Ecto neural progenitor cell (in vitro differentiated cells): ENCODE measurements around the gene NQO2.
"Not testable (repeated sequence)": the region's sequence is repeated elsewhere in the genome, so short reads cannot be mapped to it uniquely, and the experiment has no call there.

Experiments used
- DNase-seq: peaks from one replicate; pipeline ENCODE4 v3.0.0-alpha.2; 2018; ENCODE audit warnings: low spot score

NQO2 gene

GRCh38 chr6:2970034-2970685, 29.5 kb upstream of the NQO2 start:
- DNase-seq: peak; percentile 68

GRCh38 chr6:2970753-2971419, 28.8 kb upstream of the NQO2 start:
- peak; percentile 67 for DNase-seq

- peak; percentile 66 for DNase-seq
Measured at GRCh38 chr6:2971420-2972218, 28.1 kb upstream of the NQO2 start, which contains the start of gene SERPINB6. SERPINB6 (minus strand) TSS chr6:2971567; CDS start chr6:2959332, 12,235 bp downstream.

- DNase-seq: not testable (repeated sequence)
Measured at GRCh38 chr6:2972219-2972487, 27.5 kb upstream of the NQO2 start.

- DNase-seq: not testable (repeated sequence)
Measured at GRCh38 chr6:2972685-2973084, 27.0 kb upstream of the NQO2 start.

- DNase-seq: not testable (repeated sequence)
Measured at GRCh38 chr6:2973180-2973579, 26.5 kb upstream of the NQO2 start.

GRCh38 chr6:2973676-2974075, 26.0 kb upstream of the NQO2 start:
- no peak for DNase-seq

GRCh38 chr6:2976060-2976459, 23.6 kb upstream of the NQO2 start:
- DNase-seq: no peak

- DNase-seq: no peak
Measured at GRCh38 chr6:2976571-2977085, 23.1 kb upstream of the NQO2 start.

GRCh38 chr6:2977290-2977689, 22.4 kb upstream of the NQO2 start:
- DNase-seq: no peak

GRCh38 chr6:2977799-2978590, 21.7 kb upstream of the NQO2 start:
- DNase-seq: no peak

GRCh38 chr6:2978923-2979322, 20.8 kb upstream of the NQO2 start:
- DNase-seq: no peak

- DNase-seq: peak; percentile 9
Measured at GRCh38 chr6:2979819-2980464, 19.8 kb upstream of the NQO2 start.

- DNase-seq: peak; percentile 19
Measured at GRCh38 chr6:2980465-2980855, 19.2 kb upstream of the NQO2 start.

- peak; percentile 25 for DNase-seq
Measured at GRCh38 chr6:2982426-2983117, 17.1 kb upstream of the NQO2 start.

- DNase-seq: no peak
Measured at GRCh38 chr6:2984738-2985406, 14.8 kb upstream of the NQO2 start.

GRCh38 chr6:2986722-2987221, 12.9 kb upstream of the NQO2 start:
- no peak for DNase-seq

GRCh38 chr6:2988094-2988425, 11.6 kb upstream of the NQO2 start:
- DNase-seq: no peak

- DNase-seq: peak; percentile 94
Measured at GRCh38 chr6:2988426-2989331, 11.0 kb upstream of the NQO2 start.
